ENCODE measurements around the gene RBMS3.

- no peak for TF ChIP-seq CTCF (IDR thresholded peaks at IDR 0.05)
- no peak for TF ChIP-seq POLR2A (IDR thresholded peaks at IDR 0.05)
Measured at GRCh38 chr3:29452934-29453283, 172.0 kb downstream of the RBMS3 start.
